ENCODE results near the gene BMPR1B. TPM values are rescaled to one million over a fixed set of nuclear protein-coding genes. Genes with fewer than 3 reads are reported as not detected.

BMPR1B gene
- total RNA-seq, 1 experiment from 2014 or later, result 0.35 TPM

- Histone ChIP-seq H4K5ac (ENCODE audit: insufficient read length, low read depth, low read length) (no peak overlapping the region), H2BK15ac (ENCODE audit: low read depth, low read length) (no peak overlapping the region), H3K4me1 (ENCODE audit: insufficient read depth, low read length) (no peaks in the 10 kb centered on the region), H3K4ac (ENCODE audit: low read depth, low read length) (no peak overlapping the region), H3K14ac (ENCODE audit: insufficient read depth, low read length) (no peak overlapping the region), H4K8ac (replicated peaks; ENCODE audit: insufficient read length, low read depth, low read length) (no peak overlapping the region), H2BK20ac (ENCODE audit: low read depth, low read length, poor library complexity, severe bottlenecking) (no peak overlapping the region), H3K27me3 (ENCODE audit: insufficient read depth, low read length) (no peaks in the 10 kb centered on the region), H3K56ac (ENCODE audit: insufficient read length, low read depth, low read length) (no peak overlapping the region), H3K23me2 (ENCODE audit: insufficient read length, low read depth, low read length, poor library complexity, severe bottlenecking) (no peaks in the 10 kb centered on the region), H3K4me2 (ENCODE audit: insufficient read depth, insufficient read length, low read length) (no peak overlapping the region), H2AK5ac (ENCODE audit: insufficient read length, low read length) (no peak overlapping the region), H2AFZ (ENCODE audit: low read length) (no peak overlapping the region), H2BK5ac (ENCODE audit: insufficient read length, low read length) (no peak overlapping the region), H2BK120ac (ENCODE audit: low read depth, low read length, poor library complexity, severe bottlenecking) (no peak overlapping the region), H2BK12ac (ENCODE audit: insufficient read length, low read depth, low read length) (no peak overlapping the region), H3K23ac (ENCODE audit: insufficient read length, low read depth, low read length) (no peak overlapping the region), H3K79me1 (ENCODE audit: insufficient read depth, low read depth, low read length, poor library complexity, severe bottlenecking) (no peaks in the 10 kb centered on the region), H3K9me3 (ENCODE audit: control insufficient read depth, low read depth, low read length) (no peaks in the 10 kb centered on the region), H3K27ac (ENCODE audit: insufficient read length, low read depth, low read length) (no peak overlapping the region), H3K18ac (ENCODE audit: insufficient read length, low read depth, low read length) (no peak overlapping the region), H4K91ac (ENCODE audit: insufficient read length, low read depth, low read length) (no peak overlapping the region), H3K9ac (ENCODE audit: extremely low read depth, insufficient read length, low read length) (no peak overlapping the region), H3K79me2 (ENCODE audit: insufficient read depth, low read length) (no peaks in the 10 kb centered on the region), H4K20me1 (ENCODE audit: control insufficient read depth, insufficient read depth, insufficient read length) (no peaks in the 10 kb centered on the region), H3T11ph (ENCODE audit: low read length) (no peak overlapping the region)
- no peak for DNase-seq
- Mint-ChIP-seq H3K4me3 (no peak overlapping the region), H3K4me1 (peaks cover 0 to 2% of the 10 kb centered on the region in 2 experiments; a peak in 1 of 4 replicates), H3K36me3 (ENCODE audit: insufficient read depth in 1 of 3, low read depth in 3 of 3) (no peaks in the 10 kb centered on the region), H3K27me3 (ENCODE audit: low read depth) (no peaks in the 10 kb centered on the region), H3K9me3 (no peaks in the 10 kb centered on the region), H3K27ac (no peak overlapping the region)
- TF ChIP-seq CTCF (conservative IDR thresholded peaks at IDR 0.05), result no peak
- WGBS (ENCODE audit: extremely low coverage, insufficient read length, low lambda C conversion rate), result no CpG with 5 or more reads among the region's 2 CpGs
These were observed 348.2 kb downstream of the BMPR1B start for GRCh38 chr4:95105983-95106382.

Measured in H9 (cell line).